IMR-90 (cell line): Measurements from ENCODE around the gene METTL27. TPM values are rescaled to one million over a fixed set of nuclear protein-coding genes. Genes with fewer than 3 reads are reported as not detected.
A peak's percentile ranks its signal among the peaks of the same experiment; 100 is the strongest.

Experiments
- ATAC-seq: fragments of 200-7000 bp; cut with Tn5 transposase; 2 replicates; pipeline ENCODE4 v1.9.1; 2020; ENCODE audit warnings: low read depth, mild to moderate bottlenecking, moderate library complexity
- BruUV-seq: library from RNA; stranded (reverse); fragments of 400-500 nt; replicated peaks from 2 replicates; lab custom pipeline; 2021; lab: Mats Ljungman, UMichigan
- CTCF ChIA-PET: fragments of 300-600 bp; formaldehyde crosslinking; extraction: SDS; loops from one replicate; lab custom pipeline; 2021; ENCODE audit warnings: antibody characterized with exemption; lab: Yijun Ruan, JAX
- POLR2A ChIA-PET: fragments of 300-600 bp; sonication (Branson Sonifier 250); formaldehyde crosslinking; loops from one replicate; lab custom pipeline; 2022; ENCODE audit warnings: antibody characterized with exemption; ENCODE audit not compliant: unreplicated experiment; lab: Charles Lee
- DNase-seq: peaks from one replicate; pipeline ENCODE4 v3.0.0; 2013
- H2AFZ ChIP-seq: replicated peaks from 2 replicates; pipeline ENCODE3; 2013; ENCODE audit warnings: low read length, mild to moderate bottlenecking; ENCODE audit not compliant: poor library complexity
- H2AK5ac ChIP-seq: 2 replicates; pipeline ENCODE4 v1.6.1; 2013; ENCODE audit warnings: low read depth, low read length, inconsistent platforms
- H2AK9ac ChIP-seq: replicated peaks from 2 replicates; pipeline ENCODE3; 2013; ENCODE audit warnings: mild to moderate bottlenecking, low read depth, low read length, moderate library complexity; ENCODE audit not compliant: poor library complexity
- H2BK120ac ChIP-seq: 2 replicates; pipeline ENCODE4 v1.6.1; 2013; ENCODE audit warnings: low read depth, low read length, inconsistent platforms
- H2BK15ac ChIP-seq: 3 replicates; pipeline ENCODE4 v1.6.1; 2013; ENCODE audit warnings: low read depth, low read length, inconsistent platforms
- H2BK20ac ChIP-seq: 2 replicates; pipeline ENCODE4 v1.6.1; 2013; ENCODE audit warnings: low read depth, mild to moderate bottlenecking, inconsistent platforms, low read length, moderate library complexity
- H2BK5ac ChIP-seq: 2 replicates; pipeline ENCODE4 v1.6.1; 2013; ENCODE audit warnings: mild to moderate bottlenecking, low read depth, low read length, inconsistent platforms; ENCODE audit not compliant: poor library complexity, severe bottlenecking
- H3K14ac ChIP-seq: replicated peaks from 2 replicates; pipeline ENCODE4 v1.6.1; 2013; ENCODE audit warnings: low read depth, low read length, inconsistent platforms
- H3K18ac ChIP-seq: 2 replicates; pipeline ENCODE4 v1.6.1; 2013; ENCODE audit warnings: low read depth, low read length, control low read depth
- H3K23ac ChIP-seq: 2 replicates; pipeline ENCODE4 v1.6.1; 2013; ENCODE audit warnings: low read depth, low read length, inconsistent platforms
- H3K27ac ChIP-seq: 2 replicates; pipeline ENCODE4 v1.5.1; 2013; ENCODE audit warnings: mild to moderate bottlenecking, control low read depth, low read length; ENCODE audit not compliant: insufficient read depth
- H3K27me3 ChIP-seq: 2 replicates; pipeline ENCODE4 v1.6.1; 2013; ENCODE audit warnings: low read length; ENCODE audit not compliant: control insufficient read depth, insufficient read depth
- H3K36me3 ChIP-seq: 2 replicates; pipeline ENCODE4 v1.6.1; 2013; ENCODE audit warnings: low read length, mixed read lengths; ENCODE audit not compliant: control insufficient read depth, insufficient read depth
- H3K4ac ChIP-seq: 2 replicates; pipeline ENCODE4 v1.6.1; 2013; ENCODE audit warnings: low read depth, low read length, inconsistent platforms
- H3K4me1 ChIP-seq: 2 replicates; pipeline ENCODE4 v1.6.1; 2013; ENCODE audit warnings: low read length, mixed read lengths; ENCODE audit not compliant: control insufficient read depth, insufficient read depth
- H3K4me2 ChIP-seq: 2 replicates; pipeline ENCODE4 v1.6.1; 2013; ENCODE audit warnings: low read depth, mild to moderate bottlenecking, control low read depth, low read length, moderate library complexity
- H3K4me3 ChIP-seq: 2 replicates; pipeline ENCODE4 v1.5.1; 2013; ENCODE audit warnings: low read depth, mild to moderate bottlenecking, control low read depth, low read length, moderate library complexity; ENCODE audit not compliant: insufficient read depth
- H3K56ac ChIP-seq: 2 replicates; pipeline ENCODE4 v1.6.1; 2013; ENCODE audit warnings: low read length, inconsistent platforms; ENCODE audit not compliant: insufficient read depth; ENCODE audit errors: extremely low read depth
- H3K79me1 ChIP-seq, 2 experiments: 2 replicates each; pipeline ENCODE4 v1.6.1; 2013; ENCODE audit warnings: low read length in 2 of 2, inconsistent platforms in 1 of 2, low read depth in 1 of 2
- H3K9ac ChIP-seq: 2 replicates; pipeline ENCODE4 v1.6.1; 2013; ENCODE audit warnings: low read depth, low read length, control low read depth
- H3K9me1 ChIP-seq: 2 replicates; pipeline ENCODE4 v1.6.1; 2013; ENCODE audit warnings: low read length, inconsistent platforms; ENCODE audit not compliant: insufficient read depth
- H3K9me3 ChIP-seq: 2 replicates; pipeline ENCODE4 v1.6.1; 2013; ENCODE audit warnings: low read length; ENCODE audit not compliant: control insufficient read depth, insufficient read depth
- H4K20me1 ChIP-seq: 2 replicates; pipeline ENCODE4 v1.6.1; 2013; ENCODE audit warnings: low read length, inconsistent platforms; ENCODE audit not compliant: insufficient read depth
- H4K5ac ChIP-seq: 2 replicates; pipeline ENCODE4 v1.6.1; 2013; ENCODE audit warnings: mild to moderate bottlenecking, low read depth, low read length, control low read depth
- H4K8ac ChIP-seq, 2 experiments: 2 replicates each; pipeline ENCODE4 v1.6.1; 2013; ENCODE audit warnings: low read depth in 2 of 2, low read length in 2 of 2, control low read depth in 1 of 2, inconsistent platforms in 1 of 2
- H4K91ac ChIP-seq: 2 replicates; pipeline ENCODE4 v1.6.1; 2013; ENCODE audit warnings: low read depth, low read length, inconsistent platforms; ENCODE audit not compliant: insufficient read depth
- BHLHE40 ChIP-seq: fragments of 150-350 bp; IDR thresholded peaks from 2 replicates; pipeline ENCODE4 v1.6.1; 2016; ENCODE audit warnings: mild to moderate bottlenecking, low read depth, low read length
- CEBPB ChIP-seq: IDR thresholded peaks from 2 replicates; pipeline ENCODE4 v1.6.1; 2012; ENCODE audit warnings: low read depth, low read length, improper control_type of control experiment
- CHD1 ChIP-seq: IDR thresholded peaks from 2 replicates; pipeline ENCODE4 v1.6.1; 2012; ENCODE audit warnings: low read depth, low read length, improper control_type of control experiment
- CTCF ChIP-seq: conservative IDR thresholded peaks from 2 replicates; pipeline ENCODE4 v1.5.1; 2012; ENCODE audit warnings: mild to moderate bottlenecking, low read depth, low read length, improper control_type of control experiment
- FOS ChIP-seq: fragments of 150-350 bp; IDR thresholded peaks from 2 replicates; pipeline ENCODE4 v1.6.1; 2016; ENCODE audit warnings: low read depth, low read length
- MAFK ChIP-seq: IDR thresholded peaks from 2 replicates; pipeline ENCODE4 v1.6.1; 2012; ENCODE audit warnings: low read depth, low read length, improper control_type of control experiment
- MAZ ChIP-seq: IDR thresholded peaks from 2 replicates; pipeline ENCODE4 v1.6.1; 2012; ENCODE audit warnings: low read depth, mild to moderate bottlenecking, low read length, improper control_type of control experiment, moderate library complexity, borderline replicate concordance
- MXI1 ChIP-seq: IDR thresholded peaks from 2 replicates; pipeline ENCODE4 v1.6.1; 2012; ENCODE audit warnings: low read depth, mild to moderate bottlenecking, low read length, moderate library complexity, borderline replicate concordance
- NFE2L2 ChIP-seq: fragments of 150-350 bp; IDR thresholded peaks from 2 replicates; pipeline ENCODE4 v1.6.1; 2016; ENCODE audit warnings: low read depth, mild to moderate bottlenecking, low read length
- RCOR1 ChIP-seq: IDR thresholded peaks from 2 replicates; pipeline ENCODE4 v1.6.1; 2012; ENCODE audit warnings: mild to moderate bottlenecking, low read length, improper control_type of control experiment; ENCODE audit not compliant: insufficient replicate concordance
- WGBS, 2 experiments: methylation state at CpG; one replicate each; pipeline versions ENCODE4 v1.1.5 to v1.1.7; 2013; ENCODE audit warnings: missing lambda C conversion rate in 2 of 2; ENCODE audit not compliant: insufficient read length in 1 of 2; ENCODE audit errors: extremely low coverage in 2 of 2; 5-methylcytosine and 5-hydroxymethylcytosine counted together
- dilution Hi-C: fragments of 300-500 bp; cut with HindIII; formaldehyde crosslinking; loops from one replicate; pipeline ENCODE4 v1.14.3; 2018; ENCODE audit warnings: low sequenced_read_pairs; ENCODE audit not compliant: unreplicated experiment
- in situ Hi-C: fragments of 300-500 bp; cut with MboI; formaldehyde crosslinking; loops from 3 replicates; pipeline ENCODE4 v1.14.3; 2019; ENCODE audit warnings: low sequenced_read_pairs, inconsistent platforms, mixed read lengths
- intact Hi-C: fragments of 100-400 bp; cut with micrococcal nuclease; formaldehyde crosslinking; loops from 2 replicates; pipeline ENCODE4 v1.10.0; 2022
- polyA plus RNA-seq, 3 experiments: library from polyadenylated mRNA; depleted of rRNA; stranded (reverse); fragments of >200 nt; gene quantifications; 2 replicates each; pipeline ENCODE4 v1.2.3, GENCODE V29; 2012; ENCODE audit warnings: low replicate concordance in 1 of 3
- total RNA-seq: library from RNA; depleted of rRNA; stranded (reverse); fragments of >200 nt; gene quantifications from 2 replicates; pipeline ENCODE4 v1.2.3, GENCODE V29; 2012
- TF ChIP-seq, protein P1 (sequence below): fragments of 150-350 bp; IDR thresholded peaks from 2 replicates; pipeline ENCODE4 v1.6.1; 2016; ENCODE audit warnings: low read depth, mild to moderate bottlenecking, low read length, moderate library complexity, borderline replicate concordance

METTL27 gene
- total and polyA plus RNA-seq, 2 of the 4 experiments (the other 2 are of a cell fraction) = 2.3 to 4.3 TPM

GRCh38 chr7:73839743-73840714 is 2.3 kb downstream of the METTL27 start (continued):
- TF ChIP-seq, protein P1, sequence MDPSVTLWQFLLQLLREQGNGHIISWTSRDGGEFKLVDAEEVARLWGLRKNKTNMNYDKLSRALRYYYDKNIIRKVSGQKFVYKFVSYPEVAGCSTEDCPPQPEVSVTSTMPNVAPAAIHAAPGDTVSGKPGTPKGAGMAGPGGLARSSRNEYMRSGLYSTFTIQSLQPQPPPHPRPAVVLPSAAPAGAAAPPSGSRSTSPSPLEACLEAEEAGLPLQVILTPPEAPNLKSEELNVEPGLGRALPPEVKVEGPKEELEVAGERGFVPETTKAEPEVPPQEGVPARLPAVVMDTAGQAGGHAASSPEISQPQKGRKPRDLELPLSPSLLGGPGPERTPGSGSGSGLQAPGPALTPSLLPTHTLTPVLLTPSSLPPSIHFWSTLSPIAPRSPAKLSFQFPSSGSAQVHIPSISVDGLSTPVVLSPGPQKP = no peak

- Histone ChIP-seq H2AFZ (no peak overlapping the region), H4K20me1 (no peaks in the 10 kb centered on the region), H3K23ac (no peak overlapping the region), H3K36me3 (no peaks in the 10 kb centered on the region; the same call in 1 of the 2 replicates), H2AK9ac (no peak overlapping the region), H3K9me1 (peaks cover 3% of the 10 kb centered on the region; the same call in 1 of the 2 replicates), H3K4me2 (no peak overlapping the region), H3K79me1 (peaks cover 5 to 20% of the 10 kb centered on the region in 2 experiments), H3K9me3 (no peaks in the 10 kb centered on the region), H3K27me3 (no peaks in the 10 kb centered on the region), H2AK5ac (peak overlapping the region; percentile 24; the same call in 1 of the 2 replicates), H3K56ac (no peak overlapping the region), H2BK120ac (no peak overlapping the region), H3K4ac (no peak overlapping the region), H3K27ac (no peak overlapping the region), H2BK5ac (no peak overlapping the region), H4K91ac (no peak overlapping the region), H3K4me1 (no peaks in the 10 kb centered on the region), H3K14ac (no peak overlapping the region), H4K8ac (no peak overlapping the region), H2BK20ac (no peak overlapping the region), H2BK15ac (no peak overlapping the region), H3K9ac (no peak overlapping the region), H3K4me3 (no peak overlapping the region), H3K18ac (no peak overlapping the region), H4K5ac (no peak overlapping the region)
- WGBS, 2 experiments = 88% methylated on average over 4 of the region's 7 CpGs; no CpG with 5 or more reads in 1 of the 2 experiments
- in situ Hi-C loops (no loop called here), intact Hi-C loops (no loop called here), dilution Hi-C loops (no loop called here)
- ChIA-PET POLR2A (no interaction called here), CTCF (no interaction called here)
- BruUV-seq = no TSS peak
- ATAC-seq (no peak), DNase-seq (no peak)
- TF ChIP-seq BHLHE40 (no peak), NFE2L2 (no peak), CHD1 (no peak), MXI1 (no peak), FOS (no peak), RCOR1 (no peak), MAFK (no peak), CEBPB (no peak), CTCF (no peak), MAZ (no peak)
Measured at GRCh38 chr7:73839290-73839689, 3.0 kb downstream of the METTL27 start.
